ENCODE results near the gene DENND11.

DNA sequence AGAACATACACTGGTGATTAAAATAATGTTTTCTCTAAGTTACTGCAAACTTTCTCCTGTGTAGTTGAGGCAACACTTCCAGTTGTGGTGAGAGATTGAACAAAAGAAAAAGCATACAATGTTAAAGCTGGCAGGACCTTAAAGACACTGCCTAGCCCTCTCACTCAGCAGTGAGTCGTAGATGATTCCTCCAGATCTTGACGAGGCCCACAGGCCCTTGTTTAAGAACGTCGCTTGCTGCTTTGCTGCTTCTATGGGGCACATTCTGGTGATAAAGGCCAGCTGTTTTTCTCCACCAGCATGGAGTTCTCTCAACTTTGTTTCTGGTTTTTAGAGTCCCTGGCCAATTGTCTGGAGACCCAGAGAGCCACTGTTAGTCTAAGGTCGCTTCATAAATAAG is 2.8 kb upstream of the DENND11 start:
- no peak for TF ChIP-seq ZNF565 (CRISPR knock-in tag; conservative IDR thresholded peaks at IDR 0.05; ENCODE audit: low read depth)
- TF ChIP-seq ZNF70 (CRISPR knock-in tag; IDR thresholded peaks at IDR 0.05): no peak
- no peak for TF ChIP-seq TCF4 (CRISPR knock-in tag; IDR thresholded peaks at IDR 0.05; ENCODE audit: borderline replicate concordance)
- no peak for TF ChIP-seq ZFP30 (CRISPR knock-in tag; IDR thresholded peaks at IDR 0.05)
- no peak for TF ChIP-seq ESRRG (CRISPR knock-in tag; IDR thresholded peaks at IDR 0.05)
